K562 (cell line): ENCODE measurements around the gene PLEKHF1. TPM values are rescaled to one million over a fixed set of nuclear protein-coding genes. Genes with fewer than 3 reads are reported as not detected.

ENCODE experiments used
- ARID2 ChIP-seq: fragments of 450-650 bp; IDR thresholded peaks from 2 replicates; pipeline ENCODE4 v1.6.1; 2017; ENCODE audit warnings: antibody characterized with exemption, mild to moderate bottlenecking
- ARID3A ChIP-seq: IDR thresholded peaks from 2 replicates; pipeline ENCODE4 v1.6.1; 2012; ENCODE audit warnings: low read depth, low read length, improper control_type of control experiment, borderline replicate concordance
- ARID3B ChIP-seq: fragments of 250-450 bp; sonication (Bioruptor Pico); IDR thresholded peaks from 2 replicates; pipeline ENCODE4 v1.4.0; 2020; ENCODE audit warnings: borderline replicate concordance
- ASH1L ChIP-seq: fragments of 450-650 bp; IDR thresholded peaks from 2 replicates; pipeline ENCODE4 v1.6.1; 2018; ENCODE audit warnings: borderline replicate concordance, mild to moderate bottlenecking, low read depth; ENCODE audit not compliant: partially characterized antibody
- CBX8 ChIP-seq: fragments of 200-600 bp; sonication (generic); IDR thresholded peaks from 2 replicates; pipeline ENCODE4 v1.6.1; 2012; ENCODE audit warnings: borderline replicate concordance, mixed run types, low read depth, mild to moderate bottlenecking, moderate library complexity, mixed read lengths, low read length, control low read depth, inconsistent platforms; ENCODE audit not compliant: poor library complexity, severe bottlenecking; ENCODE audit errors: extremely low read depth
- CTBP1 ChIP-seq: fragments of 450-650 bp; IDR thresholded peaks from 2 replicates; pipeline ENCODE4 v1.6.1; 2016; ENCODE audit warnings: borderline replicate concordance
- DDX20 ChIP-seq: fragments of 450-650 bp; IDR thresholded peaks from 2 replicates; pipeline ENCODE4 v1.6.1; 2016; ENCODE audit warnings: missing genetic modification characterization, low read depth, mild to moderate bottlenecking, missing compliant biosample characterization, moderate library complexity
- HEY1 ChIP-seq: fragments of 250-450 bp; sonication (Bioruptor Pico); IDR thresholded peaks from 2 replicates; pipeline ENCODE4 v1.5.0; 2020; ENCODE audit warnings: mild to moderate bottlenecking, moderate library complexity, borderline replicate concordance
- HLTF ChIP-seq: fragments of 450-650 bp; IDR thresholded peaks from 2 replicates; pipeline ENCODE4 v1.6.1; 2016
- HMG20A ChIP-seq: fragments of 450-650 bp; formaldehyde crosslinking; conservative IDR thresholded peaks from 2 replicates; pipeline ENCODE4 v1.4.0; 2020; ENCODE audit warnings: mild to moderate bottlenecking, mixed read lengths
- ID3 ChIP-seq, 2 experiments: fragments of 250-450 bp in 1 of 2; fragments of 450-650 bp in 1 of 2; sonication (Bioruptor Pico) in 1 of 2; IDR thresholded peaks; 2 replicates each; pipeline versions ENCODE4 v1.6.1 to v1.8.0; 2016 to 2021; ENCODE audit warnings: mild to moderate bottlenecking in 2 of 2, moderate library complexity in 2 of 2, missing compliant biosample characterization in 1 of 2, missing genetic modification characterization in 1 of 2
- NCOR1 ChIP-seq: fragments of 450-650 bp; IDR thresholded peaks from 2 replicates; pipeline ENCODE4 v1.6.1; 2016; ENCODE audit warnings: mild to moderate bottlenecking, moderate library complexity
- PKNOX1 ChIP-seq: fragments of 450-650 bp; IDR thresholded peaks from 2 replicates; pipeline ENCODE4 v1.6.1; 2016
- PML ChIP-seq: IDR thresholded peaks from 2 replicates; pipeline ENCODE4 v1.6.1; 2012; ENCODE audit warnings: low read length, inconsistent platforms
- SAFB2 ChIP-seq: fragments of 200-400 bp; formaldehyde crosslinking; IDR thresholded peaks from 2 replicates; pipeline ENCODE4 v1.6.1; 2018; ENCODE audit warnings: borderline replicate concordance, low read length, low read depth, moderate library complexity; ENCODE audit not compliant: severe bottlenecking
- TEAD1 ChIP-seq, 2 experiments: fragments of 450-650 bp in 1 of 2; sonication (generic) in 1 of 2; formaldehyde crosslinking; IDR thresholded peaks; 2 replicates each; pipeline versions ENCODE4 v1.4.0 to v1.8.0; 2020 to 2022; ENCODE audit warnings: mild to moderate bottlenecking in 2 of 2, missing genetic modification reagents in 1 of 2
- U2AF1 ChIP-seq: fragments of 200-400 bp; formaldehyde crosslinking; optimal IDR thresholded peaks from 2 replicates; pipeline ENCODE3; 2017; ENCODE audit warnings: mild to moderate bottlenecking, low read depth, low read length, moderate library complexity
- ZNF253 ChIP-seq: fragments of 250-450 bp; sonication (Bioruptor Pico); conservative IDR thresholded peaks from 2 replicates; pipeline ENCODE4 v1.6.1; 2021; ENCODE audit warnings: mild to moderate bottlenecking
- ZNF263 ChIP-seq: sonication (generic); formaldehyde crosslinking; IDR thresholded peaks from 2 replicates; pipeline ENCODE4 v1.8.0; 2022; ENCODE audit warnings: mild to moderate bottlenecking, missing genetic modification reagents, borderline replicate concordance
- ZNF57 ChIP-seq: fragments of 450-650 bp; formaldehyde crosslinking; IDR thresholded peaks from 2 replicates; pipeline ENCODE4 v1.4.0; 2020; ENCODE audit warnings: mild to moderate bottlenecking, moderate library complexity
- ZNF785 ChIP-seq: fragments of 250-450 bp; sonication (Bioruptor Pico); IDR thresholded peaks from 2 replicates; pipeline ENCODE4 v1.4.0; 2020; ENCODE audit warnings: mild to moderate bottlenecking
- ZNF79 ChIP-seq: fragments of 250-450 bp; sonication (Bioruptor Pico); IDR thresholded peaks from 2 replicates; pipeline ENCODE4 v1.4.0; 2020; ENCODE audit warnings: low read depth, mild to moderate bottlenecking, moderate library complexity
- polyA plus RNA-seq, 8 experiments: library from polyadenylated mRNA; depleted of rRNA in 4 of 8; stranded (reverse) in 5 of 8; unstranded in 3 of 8; fragments of >200 nt; fragmentation: Nextera tagmentation in 2 of 8; fragmentation: Illumina TruSeq in 1 of 8; extraction: Ambion mirVana in 2 of 8; extraction: Trizol in 1 of 8; gene quantifications; 2 replicates each; pipeline versions ENCODE4 v1.2.1 to v1.2.3, GENCODE V29; 2011 to 2014; ENCODE audit warnings: inconsistent platforms in 1 of 8, missing spikeins in 1 of 8
- total RNA-seq, 7 experiments: library from RNA; depleted of rRNA in 6 of 7; stranded (reverse); fragments of >200 nt in 6 of 7; fragmentation: Illumina TruSeq in 2 of 7; extraction: Trizol in 2 of 7; gene quantifications; 2 replicates each; pipeline versions ENCODE4 v1.2.1 to v1.2.3, GENCODE V29; 2011 to 2021; ENCODE audit warnings: low replicate concordance in 1 of 7

PLEKHF1 gene
- total and polyA plus RNA-seq, 9 of the 15 experiments (the other 6 are each of a cell fraction or from before 2014, with no cell fraction given), result 0.07 to 13.4 (median 3.9) TPM; not detected in 1

- TF ChIP-seq HLTF, result 0 out of 2 replicates have a peak, but pooled peaks have one; percentile 32
- no peak for TF ChIP-seq ZNF785
- peak; percentile 78 for TF ChIP-seq PKNOX1
- no peak; the same call in 1 of the 2 replicates for TF ChIP-seq NCOR1
- no peak for TF ChIP-seq ZNF57 (CRISPR knock-in tag)
- TF ChIP-seq ZNF263 (CRISPR knock-in tag), result no peak
- TF ChIP-seq ID3 (CRISPR knock-in tag; IDR thresholded peaks at IDR 0.05), result no peak
- TF ChIP-seq ID3 (tag; IDR thresholded peaks at IDR 0.05), result no peak; the same call in 1 of the 2 replicates
- TF ChIP-seq ZNF79, result no peak; the same call in 1 of the 2 replicates
- TF ChIP-seq CBX8, result no peak
- no peak for TF ChIP-seq ASH1L
- no peak for TF ChIP-seq DDX20 (tag)
- TF ChIP-seq HMG20A (CRISPR knock-in tag), result no peak
- no peak for TF ChIP-seq U2AF1
- TF ChIP-seq PML, result no peak
- TF ChIP-seq ARID2, result no peak
- no peak for TF ChIP-seq ZNF253 (CRISPR knock-in tag)
- no peak for TF ChIP-seq CTBP1
- TF ChIP-seq ARID3B (CRISPR knock-in tag), result no peak
- TF ChIP-seq SAFB2, result no peak
- peak in 1 of 2 experiments; percentile 80; a peak in 2 of 4 replicates for TF ChIP-seq TEAD1 (CRISPR knock-in tag; IDR thresholded peaks at IDR 0.05)
- no peak for TF ChIP-seq ARID3A
- no peak for TF ChIP-seq HEY1 (CRISPR knock-in tag)
These were observed 22.9 kb downstream of the PLEKHF1 start (continued) for GRCh38 chr19:29687897-29688728.
